HG03354 (cell line): Measurements from ENCODE around the gene ZFP82.

ENCODE experiments used
- ATAC-seq: cut with Tn5 transposase; IDR thresholded peaks from one replicate; pipeline ENCODE4 v1.9.1; 2021; ENCODE audit warnings: mild to moderate bottlenecking; ENCODE audit not compliant: unreplicated experiment, poor library complexity, severe bottlenecking

Gene ZFP82

DNA sequence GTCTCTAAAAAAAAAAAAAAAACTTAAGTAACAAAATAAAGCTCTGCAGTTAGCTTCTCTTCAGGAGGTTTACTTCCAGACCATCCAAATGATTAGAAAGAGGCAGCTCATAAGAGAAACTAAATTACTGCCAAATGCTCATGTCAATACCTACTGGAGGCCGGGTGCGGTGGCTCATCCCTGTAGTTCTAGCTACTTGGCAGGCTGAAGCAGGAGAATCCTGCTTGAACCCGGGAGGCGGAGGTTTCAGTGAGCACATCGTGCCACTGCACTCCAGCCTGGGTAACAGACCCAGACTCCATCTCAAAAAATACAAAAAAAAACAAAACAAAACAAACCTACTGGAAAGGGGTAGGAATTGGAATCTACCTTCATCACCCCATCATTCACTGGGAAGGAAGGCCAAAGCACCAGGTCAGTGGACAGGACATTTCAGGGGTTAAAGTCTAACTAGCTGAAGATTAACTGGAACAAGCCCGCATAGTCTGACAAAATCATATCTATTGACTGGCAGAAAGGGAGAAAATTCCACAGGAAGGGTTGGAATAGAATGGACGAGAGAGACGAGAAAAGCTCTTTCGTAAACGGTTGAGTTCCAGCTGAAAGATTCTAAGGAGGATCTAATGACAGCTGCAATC lies 40.8 kb downstream of the ZFP82 start:
- ATAC-seq = no peak

- ATAC-seq = no peak
These were observed 44.7 kb downstream of the ZFP82 start for GRCh38 chr19:36373638-36374156.

- ATAC-seq = no peak
These were observed 46.6 kb downstream of the ZFP82 start for GRCh38 chr19:36371886-36372285.

- no peak for ATAC-seq
These were observed 54.6 kb downstream of the ZFP82 start for GRCh38 chr19:36363845-36364244.
